Metanephros (tissue), 1 donor: Measurements from ENCODE around the gene BATF. TPM values are rescaled to one million over a fixed set of nuclear protein-coding genes. Genes with fewer than 3 reads are reported as not detected.

Experiments
- total RNA-seq: library from RNA; depleted of rRNA; stranded (reverse); fragments of >200 nt; gene quantifications from one replicate; pipeline ENCODE4 v1.2.3, GENCODE V29; 2014

BATF gene, protein sequence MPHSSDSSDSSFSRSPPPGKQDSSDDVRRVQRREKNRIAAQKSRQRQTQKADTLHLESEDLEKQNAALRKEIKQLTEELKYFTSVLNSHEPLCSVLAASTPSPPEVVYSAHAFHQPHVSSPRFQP
- total RNA-seq: 1.8 TPM

DNA sequence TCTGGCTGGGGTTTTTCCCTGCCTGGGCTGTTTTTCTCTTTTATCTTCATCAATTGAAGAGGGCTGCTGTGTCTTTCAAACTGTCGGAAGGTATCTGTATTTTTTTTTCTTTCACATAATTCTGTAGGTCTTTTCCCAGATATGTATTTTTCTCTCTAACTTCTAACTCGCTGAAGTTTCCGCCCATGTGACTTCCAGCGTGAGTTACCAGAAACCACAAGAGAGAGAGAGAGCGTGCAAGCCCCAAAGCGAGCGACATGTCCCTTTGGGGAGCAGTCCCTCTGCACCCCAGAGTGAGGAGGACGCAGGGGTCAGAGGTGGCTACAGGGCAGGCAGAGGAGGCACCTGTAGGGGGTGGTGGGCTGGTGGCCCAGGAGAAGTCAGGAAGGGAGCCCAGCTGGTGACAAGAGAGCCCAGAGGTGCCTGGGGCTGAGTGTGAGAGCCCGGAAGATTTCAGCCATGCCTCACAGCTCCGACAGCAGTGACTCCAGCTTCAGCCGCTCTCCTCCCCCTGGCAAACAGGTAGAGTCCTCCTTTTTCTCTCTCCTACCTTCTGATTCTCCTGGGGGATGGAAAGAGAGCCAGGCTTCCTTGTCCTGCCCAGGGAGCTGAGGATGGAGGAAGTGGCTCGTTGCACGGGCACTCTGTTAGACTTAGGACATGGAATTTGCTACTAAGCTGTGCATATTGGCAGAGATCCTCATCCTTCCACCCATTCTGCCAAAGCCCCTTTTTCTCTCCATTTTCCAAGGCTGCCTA, at the start of gene BATF:
BATF (plus strand) TSS at position 246 of the 759 bp plus-strand sequence; CDS start at position 460, 214 bp downstream.

DNA sequence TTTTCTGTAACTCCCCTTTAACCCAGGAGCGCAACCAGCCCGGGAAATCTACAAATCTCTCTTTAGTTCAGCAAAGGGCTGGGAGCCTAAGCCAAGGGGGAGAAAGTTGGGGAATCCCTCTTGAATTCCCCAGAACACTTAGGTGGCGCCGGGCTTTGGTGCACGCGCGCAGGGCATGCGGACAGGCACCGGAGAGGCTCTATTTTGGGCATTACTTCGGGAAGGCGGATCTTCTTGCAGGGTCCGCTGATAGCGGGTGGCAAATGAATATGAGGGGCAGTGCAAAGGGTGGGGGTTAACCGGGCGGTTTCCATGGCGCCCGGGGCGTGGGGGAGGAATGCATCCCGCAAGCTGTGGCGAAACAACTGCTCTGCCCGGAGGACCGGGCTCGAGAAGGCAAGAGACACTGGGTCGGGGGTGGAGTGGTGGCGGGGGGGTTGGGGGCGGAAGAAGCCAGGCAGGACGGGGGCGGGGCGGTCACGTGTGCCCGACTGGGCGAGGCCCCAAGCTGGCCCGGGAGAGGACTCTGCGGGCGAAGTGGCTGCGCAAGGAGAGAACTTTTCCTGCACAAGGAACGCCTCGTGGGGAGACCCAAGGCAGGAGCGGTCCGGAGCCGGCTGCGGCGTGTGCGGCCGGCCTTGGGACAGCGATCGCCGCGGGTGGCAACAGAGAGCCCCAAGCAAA, 56.0 kb downstream of the BATF start, which contains the start of gene FLVCR2:
FLVCR2 (plus strand) TSS at position 519 of the 684 bp plus-strand sequence. CDS start 353 bp downstream, outside the sequence.

Other genes with a start within 250 kb of the BATF start
- gene FOS, start 243.6 kb upstream of the BATF start, total RNA-seq: 197 TPM
- gene JDP2, start 94.4 kb upstream of the BATF start, total RNA-seq: 29.1 TPM
- gene FLVCR2, start 56.2 kb downstream of the BATF start, total RNA-seq: 6.2 TPM
- gene ERG28, start 138.4 kb downstream of the BATF start, total RNA-seq: 9.8 TPM
- 24.8 TPM for gene TTLL5, start 138.8 kb downstream of the BATF start, total RNA-seq